Testis (tissue), 3 donors: ENCODE data around the gene TENT4A. TPM values are rescaled to one million over a fixed set of nuclear protein-coding genes. Genes with fewer than 3 reads are reported as not detected.

ENCODE experiments used
- DNase-seq: peaks from one replicate; pipeline ENCODE4 v3.0.0-alpha.2; 2019
- H3K27ac ChIP-seq, 2 donors: fragments of 200-600 bp; sonication (generic); one replicate each; pipeline ENCODE4 v1.5.1; 2019
- H3K27me3 ChIP-seq: fragments of 200-600 bp; sonication (generic); one replicate; pipeline ENCODE4 v1.5.1; 2019
- H3K36me3 ChIP-seq: fragments of 200-600 bp; sonication (generic); one replicate; pipeline ENCODE4 v1.5.1; 2017; ENCODE audit warnings: low read depth; ENCODE audit errors: missing control alignments
- H3K4me1 ChIP-seq: fragments of 200-600 bp; sonication (generic); one replicate; pipeline ENCODE4 v1.5.1; 2019
- H3K4me3 ChIP-seq, 2 donors: fragments of 200-600 bp; sonication (generic); one replicate each; pipeline ENCODE4 v1.5.1; 2017 to 2019
- H3K9me3 ChIP-seq: fragments of 200-600 bp; sonication (generic); one replicate; pipeline ENCODE4 v1.5.1; 2017
- POLR2A ChIP-seq: fragments of 450-650 bp; IDR thresholded peaks from one replicate; pipeline ENCODE4 v1.6.1; 2017; ENCODE audit warnings: antibody characterized with exemption, mild to moderate bottlenecking, moderate library complexity
- WGBS, 2 donors: methylation state at CpG; one replicate each; pipeline ENCODE4 v1.1.5; 2018; 5-methylcytosine and 5-hydroxymethylcytosine counted together
- intact Hi-C: fragments of 100-400 bp; cut with DNase I; formaldehyde crosslinking; loops from one replicate; pipeline ENCODE4 v1.15.1; 2023; ENCODE audit warnings: low total_unique reads
- polyA plus RNA-seq: library from polyadenylated mRNA; stranded (reverse); fragments of 350-450 nt; fragmentation: Illumina TruSeq; extraction: RNeasy Lipid Tissue Mini Kit (QIAGEN cat#74804); gene quantifications from one replicate; pipeline ENCODE4 v1.2.3, GENCODE V29; 2014; ENCODE audit warnings: low read depth, low replicate concordance; ENCODE audit not compliant: insufficient read depth
- total RNA-seq, 2 donors: library from RNA; depleted of rRNA; stranded (reverse); fragments of >200 nt; gene quantifications; one replicate each; pipeline ENCODE4 v1.2.3, GENCODE V29; 2016
- TF ChIP-seq, protein P1 (sequence below), 3 experiments: fragments of 450-650 bp in 2 of 3; fragments of 200-600 bp in 1 of 3; sonication (generic) in 1 of 3; IDR thresholded peaks; one replicate each; pipeline ENCODE4 v1.5.1; 2016 to 2019; ENCODE audit warnings: antibody characterized with exemption in 3 of 3, mild to moderate bottlenecking in 2 of 3, moderate library complexity in 1 of 3

The TENT4A gene
- total and polyA plus RNA-seq, 3 donors from 2014 or later, result 23.1 to 51.3 (median 46.2) TPM

DNA sequence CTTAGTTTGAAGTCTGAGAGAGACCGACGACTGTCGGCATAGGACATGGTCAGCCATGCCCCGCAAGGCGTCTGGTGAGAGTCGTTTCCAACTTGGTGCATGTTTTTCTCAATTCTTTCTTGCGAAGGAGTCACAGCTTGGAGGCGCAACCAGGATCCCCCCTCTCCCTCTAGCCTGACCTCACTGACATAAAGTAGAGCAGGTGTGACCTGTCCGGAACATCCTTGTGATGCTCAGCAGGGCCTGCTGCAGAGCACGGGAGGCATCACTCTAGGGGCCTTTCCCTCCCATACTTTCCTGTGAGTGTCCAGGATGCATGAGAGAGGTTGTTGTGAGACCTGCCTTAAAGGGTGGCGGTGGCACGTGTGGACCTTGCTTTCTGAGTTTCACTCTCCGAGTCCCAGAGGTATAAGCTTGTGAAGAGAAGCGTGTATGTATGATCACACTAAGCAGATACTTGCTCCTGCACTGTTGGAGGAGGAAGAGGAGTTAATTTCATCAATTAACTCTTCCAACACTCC, 5.0 kb downstream of the TENT4A start:
- no peaks in the 10 kb centered on the region for H3K27me3 ChIP-seq
- intact Hi-C loops, result no loop called here
- no peak overlapping the region for H3K4me3 ChIP-seq
- H3K4me1 ChIP-seq, result peaks cover 46% of the 10 kb centered on the region
- H3K9me3 ChIP-seq, result no peaks in the 10 kb centered on the region
- no peak for DNase-seq
- WGBS, 2 donors, result 72 to 84% methylated on average over 14 of the region's 14 CpGs
- H3K36me3 ChIP-seq, result no peaks in the 10 kb centered on the region
- TF ChIP-seq, protein P1, sequence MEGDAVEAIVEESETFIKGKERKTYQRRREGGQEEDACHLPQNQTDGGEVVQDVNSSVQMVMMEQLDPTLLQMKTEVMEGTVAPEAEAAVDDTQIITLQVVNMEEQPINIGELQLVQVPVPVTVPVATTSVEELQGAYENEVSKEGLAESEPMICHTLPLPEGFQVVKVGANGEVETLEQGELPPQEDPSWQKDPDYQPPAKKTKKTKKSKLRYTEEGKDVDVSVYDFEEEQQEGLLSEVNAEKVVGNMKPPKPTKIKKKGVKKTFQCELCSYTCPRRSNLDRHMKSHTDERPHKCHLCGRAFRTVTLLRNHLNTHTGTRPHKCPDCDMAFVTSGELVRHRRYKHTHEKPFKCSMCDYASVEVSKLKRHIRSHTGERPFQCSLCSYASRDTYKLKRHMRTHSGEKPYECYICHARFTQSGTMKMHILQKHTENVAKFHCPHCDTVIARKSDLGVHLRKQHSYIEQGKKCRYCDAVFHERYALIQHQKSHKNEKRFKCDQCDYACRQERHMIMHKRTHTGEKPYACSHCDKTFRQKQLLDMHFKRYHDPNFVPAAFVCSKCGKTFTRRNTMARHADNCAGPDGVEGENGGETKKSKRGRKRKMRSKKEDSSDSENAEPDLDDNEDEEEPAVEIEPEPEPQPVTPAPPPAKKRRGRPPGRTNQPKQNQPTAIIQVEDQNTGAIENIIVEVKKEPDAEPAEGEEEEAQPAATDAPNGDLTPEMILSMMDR (IDR thresholded peaks at IDR 0.05), result no peak
- TF ChIP-seq POLR2A, result no peak
- no peak overlapping the region for H3K27ac ChIP-seq

GRCh38 chr5:6718718-6719117, 5.5 kb downstream of the TENT4A start:
- WGBS, 2 donors, result 54 to 62% methylated on average over 5 of the region's 5 CpGs
- intact Hi-C loops, result no loop called here
- Histone ChIP-seq H3K9me3 (no peaks in the 10 kb centered on the region), H3K27me3 (no peaks in the 10 kb centered on the region), H3K36me3 (no peaks in the 10 kb centered on the region), H3K4me3 (no peak overlapping the region), H3K4me1 (peaks cover 46% of the 10 kb centered on the region), H3K27ac (no peak overlapping the region)
- no peak for TF ChIP-seq POLR2A
- TF ChIP-seq, protein P1 (IDR thresholded peaks at IDR 0.05), result no peak
- DNase-seq, result no peak

DNA sequence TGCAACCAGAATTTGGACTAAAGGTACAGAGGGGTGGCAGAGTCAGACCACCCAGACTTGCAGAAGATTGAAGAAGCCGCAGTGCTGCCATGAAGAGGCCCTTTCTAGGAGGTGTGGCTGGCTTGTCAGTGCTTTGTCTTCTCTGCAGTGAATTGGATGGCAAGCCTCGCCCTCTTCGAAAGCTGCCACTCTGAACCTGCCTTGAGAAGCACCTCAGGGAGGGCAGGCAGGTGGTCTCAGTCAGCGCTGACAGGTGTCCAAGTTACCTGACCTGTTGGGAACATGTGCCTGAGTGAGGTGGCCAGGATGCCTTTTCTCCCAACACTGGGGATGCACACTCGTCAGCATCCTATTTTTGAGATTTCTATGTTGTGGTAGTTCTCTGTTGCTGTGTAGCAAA, 6.2 kb downstream of the TENT4A start:
- H3K36me3 ChIP-seq, result no peaks in the 10 kb centered on the region
- no peaks in the 10 kb centered on the region for H3K27me3 ChIP-seq
- 90 to 100% methylated on average over 2 to 5 of the region's 5 CpGs for WGBS, 2 donors
- intact Hi-C loops, result no loop called here
- DNase-seq, result no peak
- H3K9me3 ChIP-seq, result no peaks in the 10 kb centered on the region
- H3K4me3 ChIP-seq, result no peak overlapping the region
- peaks cover 46% of the 10 kb centered on the region for H3K4me1 ChIP-seq
- no peak for TF ChIP-seq POLR2A
- TF ChIP-seq, protein P1 (IDR thresholded peaks at IDR 0.05), result no peak
- H3K27ac ChIP-seq, result no peak overlapping the region

DNA sequence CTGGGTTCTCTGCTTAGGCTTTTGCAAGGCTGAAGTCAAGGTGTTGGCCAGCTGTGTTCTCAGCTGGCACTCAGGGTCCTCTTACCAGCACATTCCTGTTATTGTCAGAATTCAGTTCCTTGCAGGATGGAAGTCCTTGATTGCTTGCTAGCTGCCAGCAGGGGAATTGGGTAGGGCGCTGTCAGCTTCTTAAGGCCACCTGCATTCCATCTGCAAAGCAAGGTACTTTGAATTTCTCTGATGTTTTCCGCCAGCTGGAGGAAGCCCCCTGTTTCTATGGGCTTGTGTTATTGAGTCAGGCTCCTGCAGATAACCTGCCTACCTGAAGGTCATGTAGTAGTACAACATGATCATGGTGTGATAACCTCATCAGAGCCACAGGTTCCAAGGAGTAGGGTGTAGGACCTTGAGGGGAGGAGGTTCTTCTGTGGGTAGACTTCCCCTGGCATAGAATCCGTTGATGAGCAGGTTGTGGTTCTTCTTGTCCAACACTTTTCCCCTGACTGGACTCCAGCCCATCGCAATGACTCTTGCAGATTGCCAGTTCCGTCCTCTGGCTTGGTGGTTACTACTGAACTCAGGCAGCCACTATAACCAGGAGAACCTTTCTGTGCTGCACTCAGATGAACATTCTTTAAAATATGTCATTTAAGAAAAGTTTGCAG, 6.8 kb downstream of the TENT4A start:
- WGBS, 2 donors, result 81 to 87% methylated on average over 5 of the region's 5 CpGs
- H3K27me3 ChIP-seq, result no peaks in the 10 kb centered on the region
- H3K27ac ChIP-seq, result no peak overlapping the region
- H3K9me3 ChIP-seq, result no peaks in the 10 kb centered on the region
- no peak for DNase-seq
- no peak overlapping the region for H3K4me3 ChIP-seq
- intact Hi-C loops, result no loop called here
- no peaks in the 10 kb centered on the region for H3K36me3 ChIP-seq
- peaks cover 43% of the 10 kb centered on the region for H3K4me1 ChIP-seq
- no peak for TF ChIP-seq POLR2A
- TF ChIP-seq, protein P1 (IDR thresholded peaks at IDR 0.05), result no peak

DNA sequence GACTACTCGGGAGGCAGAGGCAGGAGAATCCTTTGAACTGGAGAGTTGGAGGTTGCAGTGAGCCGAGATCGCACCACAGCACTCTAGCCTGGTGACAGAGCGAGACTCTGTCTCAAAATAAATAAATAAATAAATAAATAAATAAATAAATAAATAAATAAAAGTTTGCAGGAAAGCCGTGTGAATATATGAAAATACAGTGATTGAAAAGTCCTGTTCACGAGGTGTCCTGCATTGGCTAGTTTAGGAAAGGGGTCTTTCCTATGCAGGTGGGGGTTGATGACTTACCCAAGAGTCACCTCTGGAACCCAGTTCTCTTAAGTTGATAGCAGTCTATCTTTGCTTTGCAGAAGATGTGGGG, 7.3 kb downstream of the TENT4A start:
- DNase-seq, result no peak
- Histone ChIP-seq H3K4me1 (peaks cover 38% of the 10 kb centered on the region), H3K27ac (no peak overlapping the region), H3K27me3 (no peaks in the 10 kb centered on the region), H3K9me3 (no peaks in the 10 kb centered on the region), H3K36me3 (no peaks in the 10 kb centered on the region), H3K4me3 (no peak overlapping the region)
- intact Hi-C loops, result no loop called here
- WGBS, 2 donors, result 87 to 92% methylated on average over 6 of the region's 6 CpGs
- TF ChIP-seq POLR2A, result no peak
- TF ChIP-seq, protein P1 (IDR thresholded peaks at IDR 0.05), result no peak
